H1 (cell line): Measurements from ENCODE around the gene TSHZ2. TPM values are rescaled to one million over a fixed set of nuclear protein-coding genes. Genes with fewer than 3 reads are reported as not detected.
A peak's percentile ranks its signal among the peaks of the same experiment; 100 is the strongest.

Experiments
- CTCF ChIA-PET: fragments of 300-600 bp; sonication (Branson Sonifier 250); formaldehyde crosslinking; loops from one replicate; lab custom pipeline; 2021; ENCODE audit not compliant: partially characterized antibody; lab: Charles Lee
- POLR2A ChIA-PET: fragments of 300-600 bp; sonication (Branson Sonifier 250); formaldehyde crosslinking; loops from one replicate; lab custom pipeline; 2021; ENCODE audit warnings: inconsistent platforms; ENCODE audit not compliant: partially characterized antibody; lab: Charles Lee
- DNase-seq, 2 experiments: peaks; one replicate each; pipeline versions ENCODE4 v3.0.0 to v3.0.0-alpha.2; 2010 to 2022; ENCODE audit warnings: low spot score in 2 of 2, low read depth in 1 of 2, mixed read lengths in 1 of 2
- FAIRE-seq: peaks from 2 replicates; lab custom pipeline; 2011; peaks lifted over from hg19 to GRCh38; lab: Jason Lieb, UNC
- H2AFZ ChIP-seq: 2 replicates; pipeline ENCODE4 v1.8.1; 2012; ENCODE audit warnings: low read length, inconsistent platforms
- H2AK5ac ChIP-seq: 2 replicates; pipeline ENCODE4 v1.6.1; 2013; ENCODE audit warnings: low read depth, low read length
- H2BK120ac ChIP-seq: replicated peaks from 2 replicates; pipeline ENCODE3; 2013; ENCODE audit warnings: low read depth, low read length, inconsistent platforms
- H2BK12ac ChIP-seq: 2 replicates; pipeline ENCODE4 v1.6.1; 2013; ENCODE audit warnings: low read depth, low read length
- H2BK15ac ChIP-seq: 2 replicates; pipeline ENCODE4 v1.6.1; 2013; ENCODE audit warnings: low read length
- H2BK20ac ChIP-seq: 2 replicates; pipeline ENCODE4 v1.6.1; 2013; ENCODE audit warnings: low read length
- H2BK5ac ChIP-seq: 2 replicates; pipeline ENCODE4 v1.6.1; 2013; ENCODE audit warnings: low read depth, low read length
- H3K14ac ChIP-seq: 2 replicates; pipeline ENCODE4 v1.6.1; 2013; ENCODE audit warnings: inconsistent platforms; ENCODE audit not compliant: insufficient read length
- H3K18ac ChIP-seq: 2 replicates; pipeline ENCODE4 v1.6.1; 2013; ENCODE audit warnings: low read length; ENCODE audit errors: extremely low read depth
- H3K23ac ChIP-seq: 2 replicates; pipeline ENCODE4 v1.6.1; 2013; ENCODE audit warnings: inconsistent platforms; ENCODE audit not compliant: insufficient read length
- H3K23me2 ChIP-seq: 2 replicates; pipeline ENCODE4 v1.6.1; 2013; ENCODE audit warnings: low read depth, low read length
- H3K27ac ChIP-seq: 2 replicates; pipeline ENCODE4 v1.6.1; 2011; ENCODE audit warnings: low read depth, low read length, inconsistent platforms
- H3K27me3 ChIP-seq, 4 experiments: replicated peaks in 1 of 4; 1 replicate in 1 of 4; 2 replicates in 3 of 4; pipeline versions ENCODE4 v1.6.1 to v1.8.1; 2011 to 2013; ENCODE audit warnings: low read length in 3 of 4, mild to moderate bottlenecking in 3 of 4, inconsistent platforms in 2 of 4, mixed read lengths in 2 of 4, moderate library complexity in 1 of 4; ENCODE audit not compliant: control insufficient read depth in 3 of 4, insufficient read depth in 3 of 4; ENCODE audit errors: extremely low read depth in 1 of 4
- H3K36me3 ChIP-seq, 4 experiments: 2 replicates each; pipeline versions ENCODE4 v1.6.1 to v1.8.1; 2011 to 2013; ENCODE audit warnings: mild to moderate bottlenecking in 4 of 4, low read length in 3 of 4, moderate library complexity in 2 of 4, control low read depth in 1 of 4, inconsistent platforms in 1 of 4; ENCODE audit not compliant: insufficient read depth in 4 of 4, control insufficient read depth in 2 of 4
- H3K4ac ChIP-seq: replicated peaks from 2 replicates; pipeline ENCODE3; 2013; ENCODE audit warnings: low read length, low read depth, mixed read lengths, inconsistent platforms; ENCODE audit not compliant: insufficient read length
- H3K4me1 ChIP-seq, 4 experiments: replicated peaks in 1 of 4; 1 replicate in 1 of 4; 2 replicates in 3 of 4; pipeline versions ENCODE4 v1.6.1 to v1.8.1; 2011 to 2013; ENCODE audit warnings: low read length in 3 of 4, inconsistent platforms in 2 of 4, mixed read lengths in 1 of 4; ENCODE audit not compliant: insufficient read depth in 4 of 4, control insufficient read depth in 3 of 4
- H3K4me2 ChIP-seq, 2 experiments: 2 replicates each; pipeline versions ENCODE4 v1.6.1 to v1.8.1; 2011 to 2013; ENCODE audit warnings: low read depth in 2 of 2, low read length in 2 of 2, control low read depth in 1 of 2, inconsistent platforms in 1 of 2, mild to moderate bottlenecking in 1 of 2; ENCODE audit not compliant: insufficient read depth in 1 of 2
- H3K4me3 ChIP-seq, 4 experiments: fragments of 200-600, 300-600 bp in 1 of 4; sonication (generic), shearing (Covaris generic), sonication (Bioruptor Twin) in 1 of 4; 2 replicates each; pipeline versions ENCODE4 v1.5.1 to v1.8.1; 2011 to 2016; ENCODE audit warnings: low read length in 4 of 4, low read depth in 3 of 4, control low read depth in 2 of 4, inconsistent platforms in 2 of 4, mild to moderate bottlenecking in 2 of 4, mixed read lengths in 1 of 4, moderate library complexity in 1 of 4; ENCODE audit not compliant: insufficient read depth in 2 of 4; ENCODE audit errors: extremely low read depth in 1 of 4
- H3K56ac ChIP-seq: replicated peaks from 2 replicates; pipeline ENCODE3; 2013; ENCODE audit warnings: low read depth, mild to moderate bottlenecking, mixed read lengths, low read length, inconsistent platforms; ENCODE audit not compliant: insufficient read length
- H3K79me1 ChIP-seq: 2 replicates; pipeline ENCODE4 v1.6.1; 2013; ENCODE audit warnings: low read depth, low read length, control low read depth
- H3K79me2 ChIP-seq, 2 experiments: 2 replicates each; pipeline versions ENCODE4 v1.6.1 to v1.8.1; 2012 to 2013; ENCODE audit warnings: low read length in 2 of 2, mild to moderate bottlenecking in 2 of 2, inconsistent platforms in 1 of 2; ENCODE audit not compliant: insufficient read depth in 2 of 2, control insufficient read depth in 1 of 2
- H3K9ac ChIP-seq, 4 experiments: replicated peaks in 1 of 4; 1 replicate in 1 of 4; 2 replicates in 3 of 4; pipeline versions ENCODE4 v1.6.1 to v1.8.1; 2011 to 2013; ENCODE audit warnings: low read depth in 3 of 4, low read length in 3 of 4, control low read depth in 2 of 4, mild to moderate bottlenecking in 2 of 4, moderate library complexity in 2 of 4, inconsistent platforms in 1 of 4; ENCODE audit errors: extremely low read depth in 1 of 4
- H3K9me3 ChIP-seq, 2 experiments: 2 replicates each; pipeline versions ENCODE4 v1.6.1 to v1.8.1; 2012 to 2013; ENCODE audit warnings: mild to moderate bottlenecking in 2 of 2, moderate library complexity in 2 of 2, control low read depth in 1 of 2, inconsistent platforms in 1 of 2, low read depth in 1 of 2, low read length in 1 of 2, mixed read lengths in 1 of 2; ENCODE audit not compliant: insufficient read depth in 2 of 2
- H4K20me1 ChIP-seq, 2 experiments: replicated peaks in 1 of 2; 2 replicates each; pipeline versions ENCODE3 to v1.8.1; 2011 to 2013; ENCODE audit warnings: inconsistent platforms in 2 of 2, low read length in 2 of 2, mild to moderate bottlenecking in 1 of 2; ENCODE audit not compliant: insufficient read depth in 2 of 2, control insufficient read depth in 1 of 2
- H4K5ac ChIP-seq: 2 replicates; pipeline ENCODE4 v1.6.1; 2013; ENCODE audit warnings: low read length, low read depth, mixed read lengths, inconsistent platforms; ENCODE audit not compliant: insufficient read length
- H4K8ac ChIP-seq: 2 replicates; pipeline ENCODE4 v1.8.0; 2013; ENCODE audit warnings: mild to moderate bottlenecking, moderate library complexity, low read length, inconsistent platforms; ENCODE audit not compliant: insufficient read depth; ENCODE audit errors: extremely low read depth
- H4K91ac ChIP-seq: replicated peaks from 2 replicates; pipeline ENCODE3; 2013; ENCODE audit warnings: low read length, mixed read lengths, inconsistent platforms; ENCODE audit not compliant: insufficient read length
- CTCF ChIP-seq, 3 experiments: IDR thresholded peaks; 1 replicate in 2 of 3; 2 replicates in 1 of 3; pipeline versions ENCODE4 v1.5.1 to v1.6.1; 2011; ENCODE audit warnings: low read length in 3 of 3, mild to moderate bottlenecking in 3 of 3, inconsistent platforms in 2 of 3, low read depth in 1 of 3, moderate library complexity in 1 of 3; ENCODE audit not compliant: insufficient read depth in 1 of 3; ENCODE audit errors: control extremely low read depth in 1 of 3
- EGR1 ChIP-seq: IDR thresholded peaks from 2 replicates; pipeline ENCODE4 v1.6.1; 2011; ENCODE audit warnings: low read depth, low read length, borderline replicate concordance
- EZH2 ChIP-seq: fragments of 200-600 bp; sonication (generic); IDR thresholded peaks from 2 replicates; pipeline ENCODE4 v1.7.1; 2012; ENCODE audit warnings: low read depth, mild to moderate bottlenecking, moderate library complexity, low read length, inconsistent platforms; ENCODE audit not compliant: severe bottlenecking
- HDAC2 ChIP-seq, 2 experiments: fragments of 300-600 bp in 1 of 2; sonication (generic) in 1 of 2; IDR thresholded peaks; 2 replicates each; pipeline ENCODE4 v1.6.1; 2011 to 2012; ENCODE audit warnings: low read depth in 2 of 2, low read length in 2 of 2, mild to moderate bottlenecking in 2 of 2, moderate library complexity in 2 of 2, borderline replicate concordance in 1 of 2, inconsistent platforms in 1 of 2
- KDM1A ChIP-seq: fragments of 200-600, 300-600 bp; sonication (generic); IDR thresholded peaks from 2 replicates; pipeline ENCODE4 v1.7.1; 2016; ENCODE audit warnings: mild to moderate bottlenecking, low read length, borderline replicate concordance
- MAX ChIP-seq: IDR thresholded peaks from 2 replicates; pipeline ENCODE4 v1.6.1; 2012; ENCODE audit warnings: inconsistent platforms
- POU5F1 ChIP-seq: IDR thresholded peaks from 2 replicates; pipeline ENCODE4 v1.6.1; 2011; ENCODE audit warnings: low read depth, mild to moderate bottlenecking, low read length, moderate library complexity
- RAD21 ChIP-seq, 2 experiments: IDR thresholded peaks in 1 of 2; conservative IDR thresholded peaks in 1 of 2; 2 replicates each; pipeline ENCODE4 v1.6.1; 2011; ENCODE audit warnings: low read depth in 2 of 2, low read length in 2 of 2, improper control_type of control experiment in 1 of 2, inconsistent platforms in 1 of 2, mild to moderate bottlenecking in 1 of 2, moderate library complexity in 1 of 2
- RXRA ChIP-seq: IDR thresholded peaks from 2 replicates; pipeline ENCODE4 v1.6.1; 2011; ENCODE audit warnings: low read depth, mild to moderate bottlenecking, low read length, moderate library complexity; ENCODE audit not compliant: insufficient read depth
- SP1 ChIP-seq: IDR thresholded peaks from 2 replicates; pipeline ENCODE4 v1.6.1; 2011; ENCODE audit warnings: low read depth, low read length
- SP4 ChIP-seq: IDR thresholded peaks from 2 replicates; pipeline ENCODE4 v1.6.1; 2012; ENCODE audit warnings: low read length, inconsistent platforms
- WGBS, 2 experiments: shearing (Covaris generic) in 1 of 2; methylation state at CpG; one replicate each; pipeline versions ENCODE4 v1.1.6 to v1.1.7; 2013 to 2015; ENCODE audit warnings: low lambda C conversion rate in 2 of 2, mixed read lengths in 2 of 2, inconsistent platforms in 1 of 2, low coverage in 1 of 2, missing lambda C conversion rate in 1 of 2; ENCODE audit not compliant: insufficient replicate concordance in 2 of 2, insufficient coverage in 1 of 2, insufficient read length in 1 of 2; ENCODE audit errors: extremely low coverage in 1 of 2, missing lambda C conversion rate in 1 of 2; 5-methylcytosine and 5-hydroxymethylcytosine counted together
- polyA plus RNA-seq, 7 experiments: library from polyadenylated mRNA; depleted of rRNA in 3 of 7; stranded (reverse) in 5 of 7; unstranded in 2 of 7; fragments of >200 nt in 5 of 7; fragments of 200-250 nt in 2 of 7; gene quantifications; 1 replicate in 5 of 7; 2 replicates in 1 of 7; 4 replicates in 1 of 7; pipeline versions ENCODE4 v1.2.1 to v1.2.3, GENCODE V29; 2011 to 2013; ENCODE audit warnings: missing spikeins in 2 of 7, mixed read lengths in 2 of 7
- total RNA-seq: library from RNA; stranded (reverse); fragmentation: NEBNext Ultra II Directional; extraction: Animal tissue kit (Norgen Biotek cat#: 25700); gene quantifications from 2 replicates; pipeline ENCODE4 v1.2.1, GENCODE V29; 2021

Gene TSHZ2
- total and polyA plus RNA-seq, 2 of the 8 experiments (the other 6 are each of a cell fraction or from before 2014, with no cell fraction given) = 0.14 to 0.30 TPM

DNA sequence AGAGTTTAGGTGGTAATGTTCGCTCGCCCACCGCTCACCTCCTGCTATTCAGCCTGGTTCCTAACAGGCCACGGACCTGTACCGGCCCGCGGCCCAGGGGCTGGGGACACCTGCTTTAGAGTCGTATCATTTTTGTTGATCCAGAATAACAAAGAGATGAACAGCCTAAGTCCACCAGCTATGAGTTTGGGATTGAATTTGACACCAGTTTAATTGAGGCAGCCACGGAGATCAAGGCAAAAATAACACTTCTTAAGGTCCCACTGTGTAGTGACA is 108.5 kb downstream of the TSHZ2 start:
- H2BK20ac ChIP-seq = no peak overlapping the region
- H3K36me3 ChIP-seq = no peaks in the 10 kb centered on the region
- no peaks in the 10 kb centered on the region for H3K79me2 ChIP-seq
- no peak overlapping the region for H2BK12ac ChIP-seq
- H3K4me1 ChIP-seq = no peaks in the 10 kb centered on the region; a peak in 1 of 7 replicates
- H3K14ac ChIP-seq = no peak overlapping the region
- no peak overlapping the region for H3K23ac ChIP-seq
- H2BK5ac ChIP-seq = no peak overlapping the region
- no peak for DNase-seq
- H3K4me2 ChIP-seq = no peak overlapping the region
- no peak overlapping the region for H3K27ac ChIP-seq
- no peaks in the 10 kb centered on the region for H3K79me1 ChIP-seq
- H4K91ac ChIP-seq = no peak overlapping the region
- H4K20me1 ChIP-seq = no peaks in the 10 kb centered on the region
- no peak overlapping the region for H3K4ac ChIP-seq
- CTCF ChIA-PET = interaction anchor here (0.9 to 1.4 kb wide), 3 partner anchors 9 to 16 kb away, joined by 3 to 4 read pairs (median 4); no protein-coding TSS in a partner anchor
- no peak overlapping the region for H2BK15ac ChIP-seq
- H3K23me2 ChIP-seq = no peaks in the 10 kb centered on the region; the same call in 1 of the 2 replicates
- H2BK120ac ChIP-seq = no peak overlapping the region
- POLR2A ChIA-PET = no interaction called here
- no peaks in the 10 kb centered on the region for H3K9me3 ChIP-seq
- H3K9ac ChIP-seq = no peak overlapping the region
- H3K18ac ChIP-seq = no peak overlapping the region
- H3K27me3 ChIP-seq = no peaks in the 10 kb centered on the region
- no peak overlapping the region for H3K56ac ChIP-seq
- no peak overlapping the region for H2AK5ac ChIP-seq
- H4K5ac ChIP-seq = no peak overlapping the region
- 87% methylated on average over 6 of the region's 9 CpGs; no CpG with 5 or more reads in 1 of the 2 experiments for WGBS, 2 experiments
- no peak overlapping the region for H3K4me3 ChIP-seq
- peak overlapping the region; percentile 23; the same call in 1 of the 2 replicates for H2AFZ ChIP-seq
- no peak overlapping the region for H4K8ac ChIP-seq
- no peak for FAIRE-seq
- TF ChIP-seq MAX (no peak), CTCF (IDR thresholded peaks at IDR 0.05; ENCODE audit: control extremely low read depth in 1 of 3, insufficient read depth in 1 of 3, low read depth in 1 of 3, low read length in 3 of 3) (no peak), SP1 (no peak), RAD21 (IDR thresholded peaks at IDR 0.05 in 1 of 2, conservative IDR thresholded peaks at IDR 0.05 in 1 of 2; ENCODE audit: low read depth in 2 of 2, low read length in 2 of 2) (no peak), SP4 (no peak), POU5F1 (no peak), EGR1 (no peak), KDM1A (no peak), EZH2 (no peak), HDAC2 (IDR thresholded peaks at IDR 0.05; ENCODE audit: borderline replicate concordance in 1 of 2, low read depth in 2 of 2, low read length in 2 of 2) (no peak), RXRA (no peak)
